K562 (cell line): ENCODE results near the gene PRND.
"Not testable (repeated sequence)": the region's sequence is repeated elsewhere in the genome, so short reads cannot be mapped to it uniquely, and the experiment has no call there.

Source experiments
- BACH1 ChIP-seq: fragments of 200-800 bp; sonication (Bioruptor generic); IDR thresholded peaks from 2 replicates; pipeline ENCODE4 v1.6.1; 2016; ENCODE audit warnings: missing genetic modification characterization, missing compliant biosample characterization
- CTBP1 ChIP-seq: fragments of 450-650 bp; IDR thresholded peaks from 2 replicates; pipeline ENCODE4 v1.6.1; 2016; ENCODE audit warnings: borderline replicate concordance
- DACH1 ChIP-seq: fragments of 450-650 bp; IDR thresholded peaks from 2 replicates; pipeline ENCODE4 v1.6.1; 2018; ENCODE audit not compliant: partially characterized antibody
- E2F5 ChIP-seq: sonication (generic); formaldehyde crosslinking; IDR thresholded peaks from 2 replicates; pipeline ENCODE4 v1.8.0; 2022; ENCODE audit warnings: mild to moderate bottlenecking, missing genetic modification reagents
- GABPA ChIP-seq: fragments of 200-800 bp; sonication (Bioruptor generic); conservative IDR thresholded peaks from 2 replicates; pipeline ENCODE4 v1.6.1; 2016; ENCODE audit warnings: low read depth, missing genetic modification characterization, missing compliant biosample characterization
- MAFK ChIP-seq: IDR thresholded peaks from 2 replicates; pipeline ENCODE4 v1.6.1; 2011; ENCODE audit warnings: low read length, improper control_type of control experiment
- POLR2A ChIP-seq: fragments of 450-650 bp; conservative IDR thresholded peaks from 2 replicates; pipeline ENCODE4 v1.6.1; 2016
- RNF2 ChIP-seq: sonication (generic); IDR thresholded peaks from 2 replicates; pipeline ENCODE4 v1.6.1; 2016
- RREB1 ChIP-seq: fragments of 250-450 bp; sonication (Bioruptor Pico); IDR thresholded peaks from 2 replicates; pipeline ENCODE4 v1.4.0; 2020
- TEAD1 ChIP-seq, 2 experiments: fragments of 450-650 bp in 1 of 2; sonication (generic) in 1 of 2; formaldehyde crosslinking; IDR thresholded peaks; 2 replicates each; pipeline versions ENCODE4 v1.4.0 to v1.8.0; 2020 to 2022; ENCODE audit warnings: mild to moderate bottlenecking in 2 of 2, missing genetic modification reagents in 1 of 2
- YY1 ChIP-seq, 3 experiments: IDR thresholded peaks; 2 replicates each; pipeline ENCODE4 v1.6.1; 2011; ENCODE audit warnings: low read length in 2 of 3, mild to moderate bottlenecking in 2 of 3, moderate library complexity in 2 of 3, borderline replicate concordance in 1 of 3, control low read depth in 1 of 3, low read depth in 1 of 3; ENCODE audit not compliant: insufficient read depth in 3 of 3, insufficient replicate concordance in 2 of 3, control insufficient read depth in 1 of 3, insufficient read length in 1 of 3; ENCODE audit errors: extremely low read depth in 1 of 3
- ZNF561 ChIP-seq: fragments of 450-650 bp; formaldehyde crosslinking; conservative IDR thresholded peaks from 2 replicates; pipeline ENCODE4 v1.4.0; 2020; ENCODE audit warnings: mild to moderate bottlenecking, moderate library complexity
- ZZZ3 ChIP-seq: fragments of 450-650 bp; IDR thresholded peaks from 2 replicates; pipeline ENCODE4 v1.6.1; 2016; ENCODE audit warnings: antibody characterized with exemption, mild to moderate bottlenecking, moderate library complexity

- not testable (repeated sequence) for TF ChIP-seq GABPA (tag); DACH1; BACH1 (tag); RNF2; YY1 (IDR thresholded peaks at IDR 0.05; ENCODE audit: borderline replicate concordance in 1 of 3, control insufficient read depth in 1 of 3, extremely low read depth in 1 of 3, insufficient read depth in 3 of 3, insufficient read length in 1 of 3, insufficient replicate concordance in 2 of 3, low read depth in 1 of 3, low read length in 2 of 3); ZNF561 (CRISPR knock-in tag); E2F5; MAFK; ZZZ3; CTBP1; RREB1 (CRISPR knock-in tag); POLR2A; TEAD1 (CRISPR knock-in tag; IDR thresholded peaks at IDR 0.05)
Measured at GRCh38 chr20:4723553-4723952, 1.8 kb downstream of the PRND start.
